MCF 10A (cell line): Measurements from ENCODE around the gene PPM1H. TPM values are rescaled to one million over a fixed set of nuclear protein-coding genes. Genes with fewer than 3 reads are reported as not detected.

Experiments used
- BruUV-seq: library from RNA; stranded (reverse); fragments of 400-500 nt; replicated peaks from 2 replicates; lab custom pipeline; 2021; lab: Mats Ljungman, UMichigan
- CTCF ChIA-PET: fragments of 300-600 bp; sonication (Branson Sonifier 250); formaldehyde crosslinking; extraction: SDS; loops from one replicate; lab custom pipeline; 2021; ENCODE audit warnings: antibody characterized with exemption, inconsistent platforms; lab: Yijun Ruan, JAX
- POLR2A ChIA-PET: fragments of 300-600, 350-650 bp; sonication (Branson Sonifier 250); formaldehyde crosslinking; extraction: SDS; loops from one replicate; lab custom pipeline; 2020; ENCODE audit warnings: antibody characterized with exemption, inconsistent platforms; lab: Yijun Ruan, JAX
- DNase-seq: peaks from one replicate; pipeline ENCODE4 v3.0.0-alpha.2; 2018; ENCODE audit not compliant: unreplicated experiment
- H3K27ac Mint-ChIP-seq: one replicate; pipeline ENCODE4 v1.8.0; 2022; ENCODE audit warnings: mild to moderate bottlenecking, low read depth, mixed read lengths; ENCODE audit not compliant: unreplicated experiment
- H3K27me3 Mint-ChIP-seq: one replicate; pipeline ENCODE4 v1.8.0; 2022; ENCODE audit warnings: mixed read lengths; ENCODE audit not compliant: insufficient read depth, unreplicated experiment
- H3K36me3 Mint-ChIP-seq: one replicate; pipeline ENCODE4 v1.8.0; 2022; ENCODE audit warnings: mild to moderate bottlenecking, moderate library complexity, mixed read lengths; ENCODE audit not compliant: insufficient read depth, unreplicated experiment
- H3K4me1 Mint-ChIP-seq: one replicate; pipeline ENCODE4 v1.8.0; 2022; ENCODE audit warnings: mixed read lengths; ENCODE audit not compliant: insufficient read depth, unreplicated experiment
- H3K4me3 Mint-ChIP-seq: one replicate; pipeline ENCODE4 v1.8.0; 2022; ENCODE audit warnings: mild to moderate bottlenecking, moderate library complexity, mixed read lengths; ENCODE audit not compliant: unreplicated experiment
- H3K9me3 Mint-ChIP-seq: one replicate; pipeline ENCODE4 v1.8.0; 2022; ENCODE audit warnings: mixed read lengths; ENCODE audit not compliant: unreplicated experiment
- intact Hi-C: fragments of 100-400 bp; cut with micrococcal nuclease; formaldehyde crosslinking; loops from 2 replicates; pipeline ENCODE4 v1.14.1; 2022
- total RNA-seq: library from RNA; stranded (reverse); gene quantifications from 2 replicates; pipeline ENCODE4 v1.2.3, GENCODE V29; 2022
- TF ChIP-seq, protein P1 (sequence below): fragments of 200-600 bp; IDR thresholded peaks from one replicate; pipeline ENCODE4 v1.8.0; 2022; ENCODE audit warnings: antibody characterized with exemption, mild to moderate bottlenecking; ENCODE audit not compliant: unreplicated experiment

PPM1H gene
- total RNA-seq, 1 experiment from 2014 or later = 0.49 TPM

DNA sequence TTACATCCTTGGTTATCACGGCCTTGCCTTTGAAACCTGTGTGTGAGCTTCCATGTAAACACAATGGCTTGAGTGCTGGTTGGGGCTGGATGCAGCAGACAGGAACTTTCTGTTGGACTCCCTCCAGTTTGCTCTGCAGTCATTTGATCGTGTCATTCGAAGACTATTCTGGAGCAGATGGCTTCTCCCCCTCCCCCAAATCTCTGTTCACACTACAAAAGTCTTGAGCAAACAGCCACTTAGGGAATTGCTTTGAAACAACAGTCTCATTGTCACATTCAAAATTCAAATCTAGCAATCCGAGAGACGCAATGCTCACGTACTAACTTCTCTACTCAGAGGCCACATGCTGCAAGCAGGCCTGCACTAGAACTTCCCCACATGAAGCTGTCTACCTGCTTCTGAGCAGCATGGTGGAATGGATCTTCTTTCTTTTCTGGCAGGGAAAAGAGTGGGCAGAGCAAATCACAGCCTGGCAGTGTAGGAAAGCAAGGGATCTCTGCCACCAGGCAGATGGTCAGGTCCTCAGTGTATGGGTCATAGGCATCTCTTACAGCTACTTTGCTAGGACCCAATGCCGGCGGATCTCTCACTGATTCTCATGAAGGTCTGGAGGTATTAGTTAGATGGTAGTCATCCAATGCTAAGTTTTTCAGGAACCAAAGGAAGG lies 214.2 kb downstream of the PPM1H start:
- Mint-ChIP-seq H3K27ac (no peak overlapping the region), H3K36me3 (peaks cover 5% of the 10 kb centered on the region), H3K4me3 (no peak overlapping the region), H3K4me1 (peaks cover 19% of the 10 kb centered on the region), H3K9me3 (no peaks in the 10 kb centered on the region), H3K27me3 (no peaks in the 10 kb centered on the region)
- TF ChIP-seq, protein P1, sequence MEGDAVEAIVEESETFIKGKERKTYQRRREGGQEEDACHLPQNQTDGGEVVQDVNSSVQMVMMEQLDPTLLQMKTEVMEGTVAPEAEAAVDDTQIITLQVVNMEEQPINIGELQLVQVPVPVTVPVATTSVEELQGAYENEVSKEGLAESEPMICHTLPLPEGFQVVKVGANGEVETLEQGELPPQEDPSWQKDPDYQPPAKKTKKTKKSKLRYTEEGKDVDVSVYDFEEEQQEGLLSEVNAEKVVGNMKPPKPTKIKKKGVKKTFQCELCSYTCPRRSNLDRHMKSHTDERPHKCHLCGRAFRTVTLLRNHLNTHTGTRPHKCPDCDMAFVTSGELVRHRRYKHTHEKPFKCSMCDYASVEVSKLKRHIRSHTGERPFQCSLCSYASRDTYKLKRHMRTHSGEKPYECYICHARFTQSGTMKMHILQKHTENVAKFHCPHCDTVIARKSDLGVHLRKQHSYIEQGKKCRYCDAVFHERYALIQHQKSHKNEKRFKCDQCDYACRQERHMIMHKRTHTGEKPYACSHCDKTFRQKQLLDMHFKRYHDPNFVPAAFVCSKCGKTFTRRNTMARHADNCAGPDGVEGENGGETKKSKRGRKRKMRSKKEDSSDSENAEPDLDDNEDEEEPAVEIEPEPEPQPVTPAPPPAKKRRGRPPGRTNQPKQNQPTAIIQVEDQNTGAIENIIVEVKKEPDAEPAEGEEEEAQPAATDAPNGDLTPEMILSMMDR = no peak
- ChIA-PET POLR2A (interaction anchor here (0.6 kb wide), 1 partner anchor 164 kb away, joined by 3 read pairs; no protein-coding TSS in a partner anchor), CTCF (interaction anchor here (0.5 to 1.5 kb wide), 2 partner anchors 25 to 57 kb away, joined by 3 read pairs; no protein-coding TSS in a partner anchor)
- no peak for DNase-seq
- intact Hi-C loops = no loop called here
- BruUV-seq = no TSS peak

DNA sequence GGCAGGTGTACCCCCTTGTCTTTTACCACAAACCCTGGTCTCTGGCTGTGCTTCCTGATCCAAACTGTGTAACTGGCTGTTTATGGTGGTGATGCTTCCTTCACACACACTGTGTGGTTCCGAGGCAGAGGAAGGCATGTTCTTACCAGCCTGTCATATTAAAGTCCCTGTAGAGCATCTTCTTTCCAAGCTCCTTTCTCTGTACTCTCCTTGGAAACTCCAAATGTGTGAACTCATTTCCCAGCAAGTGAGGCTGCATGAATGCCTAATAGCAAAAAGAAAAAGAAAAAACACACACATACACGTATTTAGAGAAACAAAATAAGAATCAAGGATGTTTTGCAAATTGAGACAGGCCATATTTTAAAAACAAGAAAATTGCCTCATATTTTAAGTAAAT lies 214.9 kb downstream of the PPM1H start:
- intact Hi-C loops = no loop called here
- no peak overlapping the region for H3K4me3 Mint-ChIP-seq
- DNase-seq = no peak
- peaks cover 5% of the 10 kb centered on the region for H3K36me3 Mint-ChIP-seq
- no peaks in the 10 kb centered on the region for H3K9me3 Mint-ChIP-seq
- TF ChIP-seq, protein P1 = no peak
- no peak overlapping the region for H3K27ac Mint-ChIP-seq
- CTCF ChIA-PET = interaction anchor here (0.7 to 1.2 kb wide), 2 partner anchors 97 to 139 kb away, joined by 3 to 5 read pairs; no protein-coding TSS in a partner anchor
- peaks cover 11% of the 10 kb centered on the region for H3K4me1 Mint-ChIP-seq
- BruUV-seq = no TSS peak
- H3K27me3 Mint-ChIP-seq = no peaks in the 10 kb centered on the region
- POLR2A ChIA-PET = interaction anchor here (0.6 kb wide), 2 partner anchors 7 to 163 kb away, joined by 3 read pairs; no protein-coding TSS in a partner anchor

DNA sequence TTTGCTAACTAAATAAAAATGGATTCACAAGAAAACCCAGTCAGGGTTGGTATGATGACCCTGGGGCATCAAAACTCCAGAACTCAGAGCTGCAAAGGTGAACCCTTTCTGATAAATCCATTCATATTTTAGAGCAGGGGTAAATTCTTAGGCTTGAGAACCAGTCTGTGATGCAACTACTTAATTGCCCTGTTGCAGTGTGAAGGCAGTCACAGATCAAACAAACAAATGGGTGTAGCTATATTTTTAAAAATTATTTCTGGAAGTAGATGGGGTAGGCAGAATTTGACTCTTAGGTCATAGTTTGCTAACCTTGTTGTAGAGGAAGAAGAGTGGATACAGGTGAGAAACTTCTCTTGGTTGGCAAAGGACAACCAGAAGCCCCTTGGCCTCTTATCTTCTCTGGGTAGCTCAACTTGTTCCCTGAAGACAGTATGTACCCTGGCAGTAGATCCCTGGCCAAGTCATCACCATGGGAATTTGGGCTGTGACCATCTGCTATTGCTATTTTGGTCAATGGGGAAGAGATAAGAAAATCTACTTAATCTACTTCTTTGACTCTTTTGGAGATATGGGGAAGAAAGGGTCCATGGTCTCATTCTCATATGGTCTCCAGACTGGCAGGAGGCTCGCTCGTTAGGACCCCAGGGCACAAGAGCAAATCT lies 216.1 kb downstream of the PPM1H start:
- no peaks in the 10 kb centered on the region for H3K9me3 Mint-ChIP-seq
- no peak overlapping the region for H3K27ac Mint-ChIP-seq
- no TSS peak for BruUV-seq
- ChIA-PET POLR2A (no interaction called here), CTCF (interaction anchor here (0.7 to 1.2 kb wide), 3 partner anchors 8 to 137 kb away, joined by 3 to 5 read pairs (median 4); no protein-coding TSS in a partner anchor)
- no peaks in the 10 kb centered on the region for H3K27me3 Mint-ChIP-seq
- H3K4me1 Mint-ChIP-seq = peaks cover 8% of the 10 kb centered on the region
- TF ChIP-seq, protein P1 = no peak
- H3K4me3 Mint-ChIP-seq = no peak overlapping the region
- DNase-seq = no peak
- H3K36me3 Mint-ChIP-seq = peaks cover 5% of the 10 kb centered on the region
- intact Hi-C loops = no loop called here

DNA sequence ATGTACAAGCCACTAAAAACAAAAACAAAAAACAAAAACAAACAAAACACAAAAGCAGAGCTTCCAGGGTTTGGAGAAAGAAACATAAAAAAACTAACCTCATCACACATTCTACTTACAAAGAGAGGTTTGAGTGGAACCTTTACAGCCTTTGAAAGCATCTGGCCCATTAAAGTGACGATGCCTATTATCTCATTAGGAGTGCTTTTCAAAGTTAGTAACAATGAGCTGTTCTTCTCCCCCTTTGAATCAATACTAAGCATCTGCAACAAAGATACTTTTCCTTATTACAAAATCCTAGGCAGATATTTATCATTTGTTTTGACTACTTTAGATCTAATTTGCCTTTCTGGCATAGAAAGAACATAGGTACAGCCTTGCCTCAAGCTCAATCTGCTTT lies 217.3 kb downstream of the PPM1H start:
- no peak for DNase-seq
- POLR2A ChIA-PET = no interaction called here
- Mint-ChIP-seq H3K4me3 (no peak overlapping the region), H3K4me1 (peaks cover 8% of the 10 kb centered on the region), H3K27me3 (no peaks in the 10 kb centered on the region), H3K27ac (no peak overlapping the region), H3K36me3 (peaks cover 5% of the 10 kb centered on the region), H3K9me3 (no peaks in the 10 kb centered on the region)
- TF ChIP-seq, protein P1 = no peak
- CTCF ChIA-PET = no interaction called here
- no TSS peak for BruUV-seq
- intact Hi-C loops = no loop called here
